Measurements from ENCODE around the gene AKR1D1.

- TF ChIP-seq CTCF (IDR thresholded peaks at IDR 0.05; ENCODE audit: low read depth, low read length): no peak
- no peak for TF ChIP-seq POLR2A (IDR thresholded peaks at IDR 0.05; ENCODE audit: extremely low read depth, insufficient read length)
These were observed 909 bp upstream of the AKR1D1 start for GRCh38 chr7:138075350-138075749.
